ENCODE data around the gene PSMG3. TPM values are rescaled to one million over a fixed set of nuclear protein-coding genes. Genes with fewer than 3 reads are reported as not detected.

Gene PSMG3
- total RNA-seq, 2 experiments from 2014 or later: 13.3 to 13.8 TPM

DNA sequence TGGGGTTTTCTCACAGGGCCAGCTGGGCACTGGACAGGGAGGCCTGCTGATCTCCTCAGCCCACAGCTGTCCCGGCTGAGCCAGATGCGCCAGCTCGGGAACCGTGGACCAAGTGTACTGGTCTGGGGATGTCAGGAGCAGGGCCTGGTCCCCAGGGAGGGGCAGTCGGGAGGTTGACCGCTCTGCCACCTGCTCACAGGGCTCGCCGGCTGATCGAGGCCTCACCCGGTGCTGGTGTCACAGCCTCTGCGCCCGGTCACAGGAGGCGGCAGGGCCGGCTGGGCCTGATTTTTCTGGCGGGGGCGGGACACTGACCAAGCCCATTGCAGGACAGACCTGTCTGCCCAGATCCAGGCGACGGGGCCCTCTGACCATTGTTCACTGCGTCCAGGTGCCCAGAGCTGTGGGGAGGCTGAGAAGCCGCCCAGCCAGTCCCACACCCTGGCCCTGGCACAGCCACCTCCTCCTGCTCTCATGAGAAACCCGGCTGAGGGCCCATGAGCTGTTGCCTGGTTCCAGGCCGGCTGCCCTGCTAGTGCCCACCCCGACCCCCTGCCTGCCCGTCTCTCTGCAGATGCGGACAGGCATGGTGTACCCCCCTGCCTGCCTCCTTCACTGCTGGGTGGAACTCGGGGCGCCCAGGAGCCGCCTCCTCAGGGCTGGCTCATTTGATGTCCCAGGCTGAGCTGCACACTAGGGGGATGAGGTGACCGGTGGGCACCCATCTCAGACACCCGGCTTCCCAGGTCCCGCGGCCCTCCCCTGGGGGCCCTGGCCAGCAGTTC, 10.8 kb downstream of the PSMG3 start:
- Mint-ChIP-seq H3K9me3 (no peaks in the 10 kb centered on the region), H3K4me3 (no peak overlapping the region)
- intact Hi-C loops (cut with DNase I, micrococcal nuclease): no loop called here

DNA sequence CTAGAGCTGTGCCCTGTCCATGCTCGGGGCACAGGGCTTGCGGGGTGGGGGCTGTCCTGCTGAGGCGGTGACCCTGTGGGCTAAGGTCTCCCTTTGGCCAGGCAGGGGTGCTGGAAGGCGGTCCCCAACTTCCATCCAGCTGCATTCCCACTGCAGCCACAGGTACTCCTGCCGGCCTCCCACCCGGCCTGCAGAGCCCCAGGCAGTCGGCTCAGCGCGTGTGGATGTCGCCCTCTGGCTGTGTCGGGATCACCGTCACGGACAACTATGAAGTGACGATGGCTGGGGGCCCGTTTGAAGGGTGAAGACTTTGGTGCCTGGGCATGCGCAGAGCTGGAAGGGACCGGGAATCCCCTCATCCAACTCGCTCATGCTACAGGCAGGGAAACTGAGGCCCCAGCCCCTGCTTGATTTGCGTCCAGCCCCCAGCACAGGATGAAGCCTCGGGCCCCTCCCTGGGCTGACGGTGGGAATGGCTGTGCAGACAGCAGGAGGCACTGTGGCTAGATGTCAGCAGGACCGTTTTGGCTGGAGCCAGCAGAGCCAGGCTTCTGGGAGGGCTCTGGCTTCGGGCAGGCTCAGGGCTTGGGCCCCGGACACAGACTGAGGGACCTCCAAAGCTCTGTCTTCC, 11.5 kb downstream of the PSMG3 start:
- Histone ChIP-seq H3K4me1 (ENCODE audit: insufficient read depth, low read length) (peaks cover 6% of the 10 kb centered on the region), H3K27ac (ENCODE audit: low read depth in 1 of 2, low read length in 2 of 2) (no peak overlapping the region), H3K36me3 (ENCODE audit: insufficient read depth, low read length) (no peaks in the 10 kb centered on the region), H3K27me3 (ENCODE audit: control insufficient read depth in 1 of 2, insufficient read depth in 2 of 2, low read length in 2 of 2) (no peaks in the 10 kb centered on the region), H3K9me3 (ENCODE audit: control insufficient read depth in 1 of 2, insufficient read depth in 1 of 2, low read length in 2 of 2) (no peaks in the 10 kb centered on the region), H3K4me3 (ENCODE audit: low read length) (no peak overlapping the region)
- DNase-seq: no peak
- H3K4me3 Mint-ChIP-seq: no peak overlapping the region
- intact Hi-C loops (cut with DNase I, micrococcal nuclease): no loop called here
- no peaks in the 10 kb centered on the region for H3K9me3 Mint-ChIP-seq
- H3K36me3 Mint-ChIP-seq (ENCODE audit: low read depth): no peaks in the 10 kb centered on the region
- no peak for ATAC-seq (ENCODE audit: poor library complexity)
- no peaks in the 10 kb centered on the region for H3K27me3 Mint-ChIP-seq
- CTCF ChIA-PET: no interaction called here
- no peaks in the 10 kb centered on the region for H3K4me1 Mint-ChIP-seq (ENCODE audit: low read depth)
- POLR2A ChIA-PET: no interaction called here
- H3K27ac Mint-ChIP-seq: no peak overlapping the region
- TF ChIP-seq, protein P1, sequence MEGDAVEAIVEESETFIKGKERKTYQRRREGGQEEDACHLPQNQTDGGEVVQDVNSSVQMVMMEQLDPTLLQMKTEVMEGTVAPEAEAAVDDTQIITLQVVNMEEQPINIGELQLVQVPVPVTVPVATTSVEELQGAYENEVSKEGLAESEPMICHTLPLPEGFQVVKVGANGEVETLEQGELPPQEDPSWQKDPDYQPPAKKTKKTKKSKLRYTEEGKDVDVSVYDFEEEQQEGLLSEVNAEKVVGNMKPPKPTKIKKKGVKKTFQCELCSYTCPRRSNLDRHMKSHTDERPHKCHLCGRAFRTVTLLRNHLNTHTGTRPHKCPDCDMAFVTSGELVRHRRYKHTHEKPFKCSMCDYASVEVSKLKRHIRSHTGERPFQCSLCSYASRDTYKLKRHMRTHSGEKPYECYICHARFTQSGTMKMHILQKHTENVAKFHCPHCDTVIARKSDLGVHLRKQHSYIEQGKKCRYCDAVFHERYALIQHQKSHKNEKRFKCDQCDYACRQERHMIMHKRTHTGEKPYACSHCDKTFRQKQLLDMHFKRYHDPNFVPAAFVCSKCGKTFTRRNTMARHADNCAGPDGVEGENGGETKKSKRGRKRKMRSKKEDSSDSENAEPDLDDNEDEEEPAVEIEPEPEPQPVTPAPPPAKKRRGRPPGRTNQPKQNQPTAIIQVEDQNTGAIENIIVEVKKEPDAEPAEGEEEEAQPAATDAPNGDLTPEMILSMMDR (IDR thresholded peaks at IDR 0.05): no peak

More for the DNA sequence above, 10.8 kb downstream of the PSMG3 start:
- peaks cover 6% of the 10 kb centered on the region for H3K4me1 ChIP-seq (ENCODE audit: insufficient read depth, low read length)
- no peaks in the 10 kb centered on the region for H3K27me3 ChIP-seq (ENCODE audit: control insufficient read depth in 1 of 2, insufficient read depth in 2 of 2, low read length in 2 of 2)
- no peak overlapping the region for H3K4me3 ChIP-seq (ENCODE audit: low read length)
- H3K27ac ChIP-seq (ENCODE audit: low read depth in 1 of 2, low read length in 2 of 2): no peak overlapping the region
- H3K9me3 ChIP-seq (ENCODE audit: control insufficient read depth in 1 of 2, insufficient read depth in 1 of 2, low read length in 2 of 2): no peaks in the 10 kb centered on the region
- no peak overlapping the region for H3K27ac Mint-ChIP-seq
- H3K36me3 ChIP-seq (ENCODE audit: insufficient read depth, low read length): no peaks in the 10 kb centered on the region
- ChIA-PET POLR2A (no interaction called here), CTCF (no interaction called here)
- no peaks in the 10 kb centered on the region for H3K4me1 Mint-ChIP-seq (ENCODE audit: low read depth)
- H3K27me3 Mint-ChIP-seq: no peaks in the 10 kb centered on the region
- H3K36me3 Mint-ChIP-seq (ENCODE audit: low read depth): no peaks in the 10 kb centered on the region
- ATAC-seq (ENCODE audit: poor library complexity): no peak
- TF ChIP-seq, protein P1 (IDR thresholded peaks at IDR 0.05): no peak
- DNase-seq: no peak

DNA sequence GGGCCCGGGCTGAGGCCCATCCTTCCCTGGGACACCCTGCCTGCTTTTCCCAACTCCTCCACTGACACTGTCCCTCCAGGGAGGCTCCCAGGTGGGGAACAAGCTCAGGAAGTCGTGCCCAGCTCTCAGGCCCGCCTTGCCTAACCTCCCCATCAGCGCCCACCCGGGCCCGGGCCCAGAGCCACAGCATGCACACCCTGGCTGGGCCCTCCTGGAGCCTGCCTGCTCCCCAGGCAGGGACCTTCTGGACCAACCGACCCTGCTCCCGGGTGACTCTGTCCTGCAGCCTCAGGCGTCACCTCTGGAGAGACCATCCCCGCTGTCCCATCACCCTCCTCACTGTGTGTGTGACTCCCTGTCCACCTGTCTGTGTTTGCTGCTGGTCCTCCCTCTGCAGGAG, 12.1 kb downstream of the PSMG3 start:
- Histone ChIP-seq H3K36me3 (ENCODE audit: insufficient read depth, low read length) (no peaks in the 10 kb centered on the region), H3K27ac (ENCODE audit: low read depth in 1 of 2, low read length in 2 of 2) (no peak overlapping the region), H3K9me3 (ENCODE audit: control insufficient read depth in 1 of 2, insufficient read depth in 1 of 2, low read length in 2 of 2) (no peaks in the 10 kb centered on the region), H3K27me3 (ENCODE audit: control insufficient read depth in 1 of 2, insufficient read depth in 2 of 2, low read length in 2 of 2) (no peaks in the 10 kb centered on the region), H3K4me3 (ENCODE audit: low read length) (no peak overlapping the region), H3K4me1 (ENCODE audit: insufficient read depth, low read length) (peaks cover 6% of the 10 kb centered on the region)
- DNase-seq: no peak
- TF ChIP-seq, protein P1 (IDR thresholded peaks at IDR 0.05): no peak
- Mint-ChIP-seq H3K4me3 (no peak overlapping the region), H3K36me3 (ENCODE audit: low read depth) (no peaks in the 10 kb centered on the region), H3K4me1 (ENCODE audit: low read depth) (no peaks in the 10 kb centered on the region), H3K9me3 (no peaks in the 10 kb centered on the region), H3K27ac (no peak overlapping the region), H3K27me3 (no peaks in the 10 kb centered on the region)
- intact Hi-C loops (cut with DNase I, micrococcal nuclease): no loop called here
- ChIA-PET POLR2A (no interaction called here), CTCF (no interaction called here)
- no peak for ATAC-seq (ENCODE audit: poor library complexity)
